Stimulated activated CD4-positive, alpha-beta T cell treated with anti-CD3 and anti-CD28 coated beads, Interleukin-12 subunit alpha, Interleukin-12 subunit beta, amount 100 ng/mL, for 24 hours (primary cell): ENCODE results near the gene RLN2.
"Not testable (repeated sequence)": the region's sequence is repeated elsewhere in the genome, so short reads cannot be mapped to it uniquely, and the experiment has no call there.

ENCODE experiments used
- DNase-seq, 2 experiments: peaks; one replicate each; pipeline ENCODE4 v3.0.0-alpha.2; 2020; ENCODE audit warnings: low read depth in 2 of 2

Gene RLN2, protein sequence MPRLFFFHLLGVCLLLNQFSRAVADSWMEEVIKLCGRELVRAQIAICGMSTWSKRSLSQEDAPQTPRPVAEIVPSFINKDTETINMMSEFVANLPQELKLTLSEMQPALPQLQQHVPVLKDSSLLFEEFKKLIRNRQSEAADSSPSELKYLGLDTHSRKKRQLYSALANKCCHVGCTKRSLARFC

GRCh38 chr9:5303840-5304795, at the start of gene RLN2:
Gene RLN2 (minus strand): TSS chr9:5304716. CDS start chr9:5304580, 136 bp downstream.
- DNase-seq = not testable (repeated sequence)

DNA sequence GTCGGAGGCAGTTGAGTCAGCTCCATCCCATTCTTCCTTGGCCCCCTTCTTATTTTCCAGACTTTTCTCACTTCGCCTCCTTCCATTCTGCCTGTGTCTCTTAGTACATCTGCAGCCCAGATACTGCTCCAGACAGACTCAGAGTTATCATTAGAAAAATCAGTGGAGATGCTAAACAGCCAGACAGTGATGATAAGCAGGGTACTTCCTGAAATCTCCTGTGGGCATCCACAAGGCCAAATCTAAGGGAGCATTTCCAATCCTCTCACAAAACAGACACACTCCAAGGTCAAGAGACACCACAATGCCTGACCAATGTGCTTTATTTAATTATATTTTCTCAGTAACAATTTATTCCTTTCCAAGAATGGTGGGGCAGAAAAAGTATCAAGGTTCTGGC, 49.7 kb upstream of the RLN2 start:
- DNase-seq = no peak

GRCh38 chr9:5352637-5353248, 48.2 kb upstream of the RLN2 start:
- no peak for DNase-seq

DNA sequence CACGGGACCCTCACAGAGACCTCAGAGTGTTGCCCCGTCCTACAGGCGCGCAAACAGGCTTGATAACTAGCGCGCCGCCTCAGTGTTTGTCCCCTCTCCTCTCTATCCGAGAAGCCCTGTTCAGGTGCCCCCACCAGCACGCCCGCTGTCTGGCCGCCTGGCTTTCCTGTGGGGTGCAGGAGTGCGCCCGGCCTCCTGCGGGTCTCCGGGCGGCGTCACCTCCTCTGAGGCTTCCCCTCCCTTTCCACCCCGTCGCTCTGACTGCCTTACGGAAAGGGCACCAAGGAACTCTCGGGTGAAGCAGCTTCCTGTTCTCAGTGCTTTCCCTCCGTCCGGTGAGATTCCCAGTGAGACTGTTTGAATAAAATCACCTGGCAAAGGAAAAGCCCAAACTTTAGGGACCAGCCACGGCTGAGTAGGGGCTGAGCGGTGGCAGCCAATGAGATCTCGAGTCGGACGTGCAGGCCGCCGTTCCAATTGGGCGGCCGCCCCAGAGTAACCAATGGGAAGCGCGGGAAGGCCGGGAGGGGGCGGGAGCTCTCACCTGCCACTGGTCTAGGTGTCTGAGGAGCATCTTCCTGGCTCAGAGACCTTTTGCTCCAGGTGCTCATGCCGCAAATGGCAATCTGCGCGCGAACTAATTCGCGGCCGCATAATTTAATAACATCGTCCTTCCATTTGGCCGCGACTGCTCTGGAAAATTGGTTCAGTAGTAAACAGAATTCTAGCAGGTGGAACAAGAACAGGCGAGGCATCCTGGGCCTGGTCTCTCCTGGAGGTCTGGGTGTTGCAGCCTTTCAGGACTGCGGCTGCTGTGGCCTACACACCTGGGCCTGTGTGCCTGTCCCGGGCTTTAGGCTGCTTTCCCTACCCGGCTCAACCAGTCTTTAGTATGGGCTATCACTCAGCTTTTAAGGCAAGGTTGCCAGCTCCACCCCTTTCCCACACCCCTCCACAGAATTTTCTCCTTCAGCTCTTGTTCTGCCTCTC, 34.8 kb upstream of the RLN2 start, which contains the start of gene RLN1:
RLN1 (minus strand) TSS at position 885 of the 990 bp plus-strand sequence; CDS start at position 755, 130 bp downstream.
- not testable (repeated sequence) for DNase-seq

- no peak for DNase-seq
Measured at GRCh38 chr9:5336688-5337087, 32.2 kb upstream of the RLN2 start.

DNA sequence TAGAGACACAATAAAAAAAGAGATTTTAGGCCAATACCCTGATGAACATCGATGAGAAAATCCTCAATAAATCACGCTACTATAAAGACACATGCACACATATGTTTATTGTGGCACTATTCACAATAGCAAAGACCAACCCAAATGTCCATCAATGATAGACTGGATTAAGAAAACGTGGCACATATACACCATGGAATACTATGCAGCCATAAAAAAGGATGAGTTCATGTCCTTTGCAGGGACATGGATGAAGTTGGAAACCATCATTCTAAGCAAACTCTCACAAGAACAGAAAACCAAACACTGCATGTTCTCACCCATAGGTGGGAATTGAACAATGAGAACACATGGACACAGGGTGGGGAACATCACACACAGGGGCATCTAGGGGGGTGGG, 26.8 kb upstream of the RLN2 start:
- not testable (repeated sequence) for DNase-seq

GRCh38 chr9:5326893-5327548, 22.5 kb upstream of the RLN2 start:
- DNase-seq = no peak

DNA sequence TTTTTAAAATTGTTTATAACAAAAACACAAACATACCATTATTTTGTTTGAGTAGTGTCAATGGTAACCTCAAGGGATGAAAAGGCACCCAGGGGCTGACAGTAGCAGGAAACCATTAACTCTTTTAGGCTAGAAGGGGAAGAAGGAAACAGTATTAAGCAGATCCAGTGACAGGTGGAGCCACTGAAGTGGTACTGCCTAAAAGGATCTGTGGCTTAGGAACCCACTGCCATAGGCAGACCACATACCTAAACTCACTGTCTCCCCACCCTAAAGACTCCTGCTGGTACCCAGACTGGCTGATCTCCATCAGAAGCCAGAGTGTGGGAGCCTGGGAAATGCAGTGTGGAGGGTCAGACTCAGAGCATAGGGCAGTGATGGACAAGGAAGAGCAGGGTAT, 21.7 kb upstream of the RLN2 start:
- no peak for DNase-seq

- DNase-seq = not testable (repeated sequence)
Measured at GRCh38 chr9:5321601-5322000, 17.1 kb upstream of the RLN2 start.

DNA sequence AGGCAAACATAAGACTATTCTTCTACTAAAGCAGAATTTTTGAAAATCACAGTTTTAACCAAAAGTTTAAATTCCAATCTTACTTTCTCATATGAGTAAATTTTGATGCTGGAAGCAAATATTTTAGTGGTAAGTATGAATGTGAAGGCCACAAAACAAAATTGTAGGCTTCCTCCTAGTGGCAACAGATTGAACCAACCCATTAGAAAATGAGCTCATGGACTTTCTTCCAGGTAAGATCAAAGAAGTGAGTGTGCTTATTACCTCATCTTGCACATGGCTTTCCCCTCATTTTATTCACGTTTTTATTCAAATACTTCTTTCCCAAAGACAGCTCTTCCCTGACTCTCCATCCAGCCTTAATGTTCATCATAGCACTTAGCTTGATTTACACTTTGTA, 16.5 kb upstream of the RLN2 start:
- no peak for DNase-seq

DNA sequence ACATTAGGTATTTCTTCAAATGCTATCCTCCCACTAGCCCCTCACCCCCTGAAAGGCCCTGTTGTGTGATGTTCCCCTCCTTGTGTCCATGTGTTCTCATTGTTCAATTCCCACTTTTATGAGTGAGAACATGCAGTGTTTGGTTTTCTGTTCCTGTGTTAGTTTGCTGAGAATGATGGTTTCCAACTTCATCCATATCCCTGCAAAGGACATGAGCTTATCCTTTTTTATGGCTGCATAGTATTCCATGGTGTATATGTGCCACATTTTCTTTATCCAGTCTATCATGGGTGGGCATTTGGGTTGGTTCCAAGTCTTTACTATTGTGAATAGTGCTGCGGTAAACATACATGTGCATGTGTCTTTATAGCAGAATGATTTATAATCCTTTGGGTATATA, 11.9 kb upstream of the RLN2 start:
- DNase-seq = not testable (repeated sequence)

DNA sequence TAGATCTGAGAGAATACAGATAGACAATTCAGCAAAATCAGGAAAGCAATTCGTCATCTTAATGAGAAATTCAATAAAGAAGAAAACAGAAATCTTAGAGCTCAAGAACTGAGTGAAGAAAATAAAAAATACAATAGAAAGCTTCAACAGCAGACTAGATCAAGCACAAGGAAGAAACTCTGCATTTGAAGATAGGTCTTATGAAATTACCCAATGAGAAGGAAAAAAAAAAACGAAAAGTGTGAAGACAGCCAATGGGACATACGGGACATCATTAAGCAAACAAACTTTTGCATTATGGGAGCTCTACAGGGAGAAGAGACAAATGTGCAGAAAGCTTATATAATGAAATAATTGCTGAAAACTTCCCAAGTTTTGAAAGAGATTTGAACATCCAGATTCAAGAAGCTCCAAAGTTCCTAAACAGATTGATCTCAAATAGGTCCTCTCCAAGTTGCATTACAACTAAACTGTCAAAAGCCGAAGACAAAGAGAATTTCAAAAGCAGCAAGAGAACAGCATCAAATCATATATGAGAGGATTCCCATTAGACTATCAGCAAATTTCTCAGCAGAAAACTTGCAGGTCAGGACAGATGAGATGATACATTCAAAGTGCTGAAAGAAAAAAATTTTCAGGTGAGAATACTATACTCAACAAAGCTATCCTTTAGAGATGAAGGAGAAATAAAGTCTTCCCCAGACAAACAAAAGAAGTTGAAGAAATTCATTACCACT, 10.8 kb upstream of the RLN2 start:
- no peak for DNase-seq

DNA sequence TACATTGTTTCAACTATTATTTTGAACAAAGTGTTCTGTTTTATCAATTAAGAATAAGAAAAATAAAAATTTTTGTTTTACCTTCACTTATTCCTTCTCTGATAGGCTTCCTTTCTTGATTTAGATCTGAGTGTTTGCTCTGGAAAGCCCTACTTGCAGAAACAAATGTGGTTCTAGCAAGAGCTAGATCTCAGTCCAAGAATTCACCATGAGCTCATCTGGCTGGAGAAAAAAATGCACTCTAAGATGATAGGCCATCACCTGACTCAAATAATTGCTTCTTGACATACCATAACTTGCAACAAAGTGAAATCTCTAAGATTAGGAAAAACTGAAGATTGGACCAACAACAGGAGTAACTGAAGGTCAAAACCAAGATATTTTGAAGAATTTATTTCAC, 6.3 kb upstream of the RLN2 start:
- DNase-seq = no peak

GRCh38 chr9:5305741-5306140, 1.2 kb upstream of the RLN2 start:
- DNase-seq = no peak

- DNase-seq = no peak
Measured at GRCh38 chr9:5301544-5301943, 3.0 kb downstream of the RLN2 start.

DNA sequence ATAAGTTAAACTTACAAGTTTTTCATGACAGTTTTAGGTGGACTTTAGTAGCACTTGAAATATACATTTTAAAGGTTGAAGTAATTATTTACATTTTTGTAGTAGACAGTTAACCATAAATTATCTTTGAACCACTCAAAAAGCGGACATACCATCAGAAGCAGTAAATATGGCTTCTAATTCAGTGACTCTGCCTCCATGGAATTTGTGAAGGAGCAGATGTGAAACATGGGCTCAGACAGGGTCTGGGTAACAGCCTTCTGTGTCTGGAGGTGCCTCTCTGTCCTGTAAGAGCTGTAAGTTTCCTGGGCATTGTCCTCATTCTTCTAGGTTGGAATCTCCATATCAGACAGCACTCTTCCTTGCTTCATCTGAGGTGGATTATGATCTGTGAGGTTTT, 12.4 kb downstream of the RLN2 start:
- DNase-seq = no peak

DNA sequence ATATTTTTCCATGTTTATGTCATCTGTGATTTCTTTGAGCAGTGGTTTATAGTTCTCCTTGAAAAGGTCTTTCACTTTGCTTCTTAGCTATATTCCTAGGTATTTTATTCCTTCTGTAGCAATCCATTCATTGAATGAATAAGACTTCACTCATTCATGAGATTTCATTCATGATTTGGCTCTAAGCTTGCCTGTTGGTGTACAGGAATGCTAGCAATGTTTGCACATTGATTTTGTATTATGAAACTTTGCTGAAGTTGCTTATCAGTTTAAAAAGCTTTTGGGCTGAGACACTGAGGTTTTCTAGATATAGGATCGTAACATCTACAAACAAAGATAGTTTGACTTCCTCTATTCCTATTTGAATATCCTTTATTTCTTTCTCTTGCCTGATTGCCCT, 15.9 kb downstream of the RLN2 start:
- no peak for DNase-seq

DNA sequence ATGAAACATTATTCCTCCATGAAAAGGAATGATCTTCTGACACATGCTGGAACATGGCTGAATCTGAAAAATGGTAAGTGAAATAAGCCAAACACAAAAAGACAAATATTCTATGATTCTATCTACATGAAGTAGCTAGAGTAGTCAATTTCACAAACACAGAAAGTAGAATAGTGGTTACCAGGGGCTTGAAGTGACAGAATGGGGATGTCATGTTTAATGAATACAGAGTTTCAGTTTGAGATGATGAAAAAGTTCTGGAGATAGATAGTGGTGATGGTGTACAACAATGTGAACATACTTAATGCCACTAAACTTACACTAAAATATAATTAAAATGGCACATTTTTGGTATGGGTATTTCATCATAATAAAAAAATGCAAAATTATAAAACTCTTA, 18.3 kb downstream of the RLN2 start:
- no peak for DNase-seq

DNA sequence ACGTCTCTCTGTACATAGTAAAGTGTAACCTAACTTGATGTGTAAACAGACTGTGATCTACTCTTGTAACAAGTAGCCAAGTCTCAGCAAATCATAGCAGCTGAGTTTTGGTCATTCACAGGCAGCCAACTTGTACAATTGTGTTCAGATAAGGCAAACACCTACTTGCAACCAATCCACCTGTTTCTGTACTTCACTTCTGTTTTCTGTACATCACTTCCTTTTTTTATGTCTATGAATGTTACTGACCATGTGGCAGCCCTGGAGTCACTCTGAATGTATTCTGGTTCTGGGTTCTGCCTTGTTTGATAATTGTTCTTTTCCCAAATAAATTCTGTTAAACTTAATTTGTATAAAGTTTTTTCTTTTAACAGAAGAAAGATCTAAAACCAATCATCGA, 26.0 kb downstream of the RLN2 start:
- DNase-seq = no peak

DNA sequence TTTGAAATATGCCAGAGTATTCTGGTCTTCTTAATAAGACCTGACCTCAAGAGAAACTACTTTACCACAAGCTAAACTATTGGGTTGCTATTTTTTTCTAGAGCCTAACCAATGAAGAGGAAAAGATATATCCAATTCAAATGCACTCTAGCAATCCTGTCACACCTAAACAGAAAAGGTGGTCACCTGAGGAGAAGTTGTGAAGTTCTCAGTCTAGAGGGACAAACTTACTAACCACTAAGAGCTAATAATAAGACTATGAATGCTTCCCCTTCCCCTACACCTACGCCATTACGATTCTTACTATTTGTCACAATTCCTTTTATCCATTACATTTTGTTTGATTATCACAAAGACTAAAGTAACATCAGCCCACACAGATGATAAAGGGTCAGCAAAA, 29.7 kb downstream of the RLN2 start:
- no peak for DNase-seq
